Activated naive CD8-positive, alpha-beta T cell (primary cell): Measurements from ENCODE around the gene RNF34.
"Not testable (repeated sequence)": the region's sequence is repeated elsewhere in the genome, so short reads cannot be mapped to it uniquely, and the experiment has no call there.

Experiments
- H3K27ac Mint-ChIP-seq: one replicate; pipeline ENCODE4 v1.8.0; 2021; ENCODE audit warnings: mixed read lengths
- H3K27me3 Mint-ChIP-seq: one replicate; pipeline ENCODE4 v1.8.0; 2021; ENCODE audit warnings: mixed read lengths
- H3K36me3 Mint-ChIP-seq: one replicate; pipeline ENCODE4 v1.8.0; 2021; ENCODE audit warnings: mixed read lengths
- H3K4me1 Mint-ChIP-seq: one replicate; pipeline ENCODE4 v1.8.0; 2021; ENCODE audit warnings: low read depth, mixed read lengths
- H3K4me3 Mint-ChIP-seq: one replicate; pipeline ENCODE4 v1.8.0; 2021; ENCODE audit warnings: mild to moderate bottlenecking, mixed read lengths
- H3K9me3 Mint-ChIP-seq: one replicate; pipeline ENCODE4 v1.8.0; 2021; ENCODE audit warnings: low read depth, mixed read lengths

RNF34 gene, protein sequence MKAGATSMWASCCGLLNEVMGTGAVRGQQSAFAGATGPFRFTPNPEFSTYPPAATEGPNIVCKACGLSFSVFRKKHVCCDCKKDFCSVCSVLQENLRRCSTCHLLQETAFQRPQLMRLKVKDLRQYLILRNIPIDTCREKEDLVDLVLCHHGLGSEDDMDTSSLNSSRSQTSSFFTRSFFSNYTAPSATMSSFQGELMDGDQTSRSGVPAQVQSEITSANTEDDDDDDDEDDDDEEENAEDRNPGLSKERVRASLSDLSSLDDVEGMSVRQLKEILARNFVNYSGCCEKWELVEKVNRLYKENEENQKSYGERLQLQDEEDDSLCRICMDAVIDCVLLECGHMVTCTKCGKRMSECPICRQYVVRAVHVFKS

DNA sequence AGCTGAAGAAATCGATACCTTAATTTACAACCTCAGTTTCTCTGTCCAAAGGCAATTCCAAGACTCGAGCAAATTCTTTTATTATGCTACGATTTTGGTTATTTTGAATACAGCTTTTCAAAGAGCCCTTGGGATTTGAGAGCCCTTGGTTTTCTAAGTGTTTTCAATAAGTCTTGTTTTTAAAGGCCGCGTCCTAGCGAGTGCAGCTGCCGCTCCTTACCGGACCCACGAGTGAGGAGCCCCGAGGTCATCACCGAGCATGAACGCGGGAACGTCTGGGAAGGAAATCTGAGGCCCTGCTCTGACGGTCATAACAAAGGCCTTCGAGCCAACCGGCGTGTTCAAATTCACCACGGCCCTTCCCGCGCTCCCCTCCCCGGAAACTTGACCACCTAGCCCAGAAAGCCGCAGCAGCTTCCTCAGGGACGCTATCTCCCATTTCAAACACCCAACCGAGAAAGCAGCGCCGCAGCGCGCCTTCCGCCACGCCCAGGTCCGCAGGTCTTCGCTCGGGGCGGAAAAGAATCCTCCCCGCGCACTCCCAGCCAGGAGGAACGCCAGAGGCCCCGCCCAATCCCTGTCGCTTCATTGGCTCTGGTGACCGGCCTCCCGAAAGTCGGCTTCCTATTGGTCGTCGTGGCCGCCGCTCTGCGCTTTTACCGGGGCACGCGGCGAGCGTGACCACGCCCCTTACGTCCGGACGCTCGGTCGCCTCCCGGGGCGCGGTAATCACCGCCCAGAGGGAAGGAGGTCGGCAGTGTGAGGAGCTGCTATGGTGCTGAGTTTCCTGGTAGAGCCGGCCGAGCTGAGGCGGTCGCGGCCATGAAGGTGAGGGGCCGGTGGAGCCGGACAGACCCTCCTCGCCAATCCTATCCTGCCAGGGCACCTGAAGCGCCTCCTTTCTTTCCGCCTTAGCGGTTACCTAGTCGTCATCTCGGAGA is at the start of gene RNF34:
RNF34 (plus strand) TSS at position 728 of the 941 bp plus-strand sequence; CDS start at position 823, 95 bp downstream.
- Mint-ChIP-seq H3K36me3 (no peaks in the 10 kb centered on the region), H3K27ac (peak within 1 kb of the TSS; percentile 98), H3K4me1 (peaks cover 30% of the 10 kb centered on the region), H3K4me3 (peak within 1 kb of the TSS; percentile 94), H3K9me3 (no peaks in the 10 kb centered on the region), H3K27me3 (no peaks in the 10 kb centered on the region)

DNA sequence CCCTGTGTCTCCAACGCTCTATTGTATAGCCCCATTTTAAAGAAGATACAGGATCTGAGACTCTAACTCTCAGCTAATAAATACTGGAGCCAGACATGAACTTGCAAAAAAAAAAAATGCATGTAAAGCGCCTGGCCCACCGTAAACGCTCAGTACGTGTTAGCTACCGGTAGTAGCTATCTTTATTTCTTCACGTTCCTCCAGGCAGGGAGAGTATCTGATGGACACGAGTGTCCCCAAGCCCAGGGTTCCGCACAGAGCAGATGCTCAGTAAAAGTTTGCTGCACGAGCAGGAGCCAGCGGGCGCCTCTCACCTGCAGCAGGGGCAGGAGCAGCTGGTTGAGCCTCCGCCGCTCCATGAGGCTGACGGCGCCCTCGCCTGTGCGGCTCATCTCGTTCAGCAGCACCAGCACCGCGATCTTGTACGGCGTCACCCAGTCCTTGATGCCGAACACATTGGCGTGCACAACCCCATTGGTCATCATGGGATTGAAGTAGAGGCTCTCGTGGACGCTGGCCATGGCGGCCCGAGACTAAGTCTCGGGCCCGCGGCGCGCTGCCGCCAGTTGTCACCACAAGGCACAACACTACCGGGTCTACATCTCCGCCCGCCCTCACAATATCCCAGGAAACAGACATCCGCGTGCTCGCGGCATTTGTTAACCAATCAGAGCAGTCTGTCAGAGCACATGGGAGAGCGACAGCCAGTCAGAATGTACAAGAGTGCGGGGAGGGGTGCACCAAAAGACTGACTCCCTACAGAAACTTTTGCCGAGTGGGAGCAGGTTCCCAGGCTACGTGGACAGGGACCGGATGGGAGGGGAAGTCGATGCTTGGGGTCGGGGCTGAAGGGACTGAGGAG is 47.9 kb upstream of the RNF34 start, which contains the start of gene ANAPC5:
ANAPC5 (minus strand) TSS at position 592 of the 862 bp plus-strand sequence; CDS start at position 521, 71 bp downstream.
- H3K27me3 Mint-ChIP-seq, result no peaks in the 10 kb centered on the region
- H3K27ac Mint-ChIP-seq, result peak within 1 kb of the TSS; percentile 93
- H3K4me1 Mint-ChIP-seq, result peaks cover 39% of the 10 kb centered on the region

DNA sequence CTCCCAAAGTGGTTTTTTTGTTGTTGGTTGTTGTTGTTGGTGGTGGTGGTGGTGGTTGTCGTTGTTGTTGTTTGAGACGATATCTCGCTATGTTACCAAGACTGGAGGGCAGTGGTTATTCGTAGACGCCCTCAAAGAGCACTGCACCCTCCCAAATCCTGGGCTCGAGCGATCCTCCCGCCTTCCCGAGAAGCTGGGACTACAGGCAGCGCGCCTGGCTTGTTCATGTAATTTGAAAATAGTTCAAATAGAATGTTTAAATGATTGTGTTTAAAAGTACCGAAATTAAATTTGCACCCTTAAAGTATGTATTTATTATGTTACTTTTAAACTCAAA is 47.3 kb upstream of the RNF34 start:
- H3K4me1 Mint-ChIP-seq, result peaks cover 35% of the 10 kb centered on the region
- peak overlapping the region; percentile 96 for H3K4me3 Mint-ChIP-seq
- H3K27ac Mint-ChIP-seq, result peak overlapping the region; percentile 93
- no peaks in the 10 kb centered on the region for H3K27me3 Mint-ChIP-seq
- no peaks in the 10 kb centered on the region for H3K9me3 Mint-ChIP-seq
- no peaks in the 10 kb centered on the region for H3K36me3 Mint-ChIP-seq

More for the DNA sequence above, 47.9 kb upstream of the RNF34 start, which contains the start of gene ANAPC5:
- Mint-ChIP-seq H3K36me3 (no peaks in the 10 kb centered on the region), H3K4me3 (peak within 1 kb of the TSS; percentile 96), H3K9me3 (no peaks in the 10 kb centered on the region)

DNA sequence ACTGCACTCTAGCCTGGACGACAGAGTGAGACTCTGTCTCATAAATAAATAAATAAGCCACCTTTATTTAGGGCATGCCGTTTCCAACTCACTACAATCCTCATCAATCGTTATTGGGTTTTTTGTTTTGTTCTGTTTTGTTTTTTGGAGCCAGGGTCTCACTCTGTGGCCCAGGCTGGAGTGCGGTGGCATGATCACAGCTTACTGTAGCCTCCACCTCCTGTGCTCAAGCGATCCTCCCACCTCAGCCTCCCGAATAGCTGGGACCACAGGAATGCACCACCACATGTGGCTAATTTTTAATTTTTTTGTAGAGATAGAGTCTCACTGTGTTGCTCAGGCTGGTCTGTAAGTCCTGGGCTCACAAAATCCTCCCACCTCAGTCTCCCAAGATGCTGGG is 44.1 kb upstream of the RNF34 start:
- peaks cover 13% of the 10 kb centered on the region for H3K4me1 Mint-ChIP-seq
- H3K36me3 Mint-ChIP-seq, result no peaks in the 10 kb centered on the region
- no peaks in the 10 kb centered on the region for H3K9me3 Mint-ChIP-seq
- no peak overlapping the region for H3K4me3 Mint-ChIP-seq
- H3K27me3 Mint-ChIP-seq, result no peaks in the 10 kb centered on the region
- no peak overlapping the region for H3K27ac Mint-ChIP-seq

DNA sequence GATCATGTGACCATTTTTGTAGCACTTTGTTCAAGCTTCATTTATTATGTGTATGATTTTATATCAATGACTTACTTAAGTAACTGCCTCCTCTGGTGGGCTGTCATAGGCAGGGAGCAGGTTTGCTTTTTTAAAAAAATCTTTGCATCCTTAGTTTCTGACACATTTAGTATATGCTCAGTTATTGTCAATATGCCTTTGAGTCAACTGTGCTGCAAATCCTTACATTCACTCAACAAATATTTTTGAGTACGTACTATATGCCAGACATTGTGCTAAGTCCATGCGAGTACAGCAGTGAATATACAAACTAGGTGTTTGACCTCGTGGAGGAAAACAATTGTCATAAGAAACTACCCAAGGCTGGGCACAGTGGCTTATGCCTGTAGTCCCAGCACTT is 43.3 kb upstream of the RNF34 start:
- Mint-ChIP-seq H3K27ac (no peak overlapping the region), H3K4me3 (no peak overlapping the region), H3K27me3 (no peaks in the 10 kb centered on the region), H3K9me3 (no peaks in the 10 kb centered on the region), H3K36me3 (no peaks in the 10 kb centered on the region), H3K4me1 (peaks cover 12% of the 10 kb centered on the region)

DNA sequence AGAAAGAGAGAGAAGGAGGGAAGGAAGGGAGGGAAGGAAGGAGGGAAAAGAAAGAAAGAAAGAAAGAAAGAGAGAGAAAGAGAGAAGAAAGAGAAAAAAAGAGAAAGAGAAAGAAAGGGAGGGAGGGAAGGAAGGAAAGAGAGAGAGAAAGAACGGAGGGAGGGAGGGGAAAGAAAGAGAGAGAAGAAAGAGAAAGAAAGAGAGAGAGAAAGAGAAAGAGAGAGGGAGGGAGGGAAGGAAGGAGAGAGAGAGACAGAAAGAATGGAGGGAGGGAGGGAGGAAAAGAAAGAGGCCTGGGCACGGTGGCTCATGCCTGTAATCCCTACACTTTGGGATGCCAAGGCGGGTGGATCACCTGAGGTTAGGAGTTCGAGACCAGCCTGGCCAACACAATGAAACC is 42.6 kb upstream of the RNF34 start:
- H3K4me3 Mint-ChIP-seq, result no peak overlapping the region
- H3K4me1 Mint-ChIP-seq, result peaks cover 7% of the 10 kb centered on the region
- H3K9me3 Mint-ChIP-seq, result no peaks in the 10 kb centered on the region
- H3K27me3 Mint-ChIP-seq, result no peaks in the 10 kb centered on the region
- H3K36me3 Mint-ChIP-seq, result no peaks in the 10 kb centered on the region
- H3K27ac Mint-ChIP-seq, result no peak overlapping the region

DNA sequence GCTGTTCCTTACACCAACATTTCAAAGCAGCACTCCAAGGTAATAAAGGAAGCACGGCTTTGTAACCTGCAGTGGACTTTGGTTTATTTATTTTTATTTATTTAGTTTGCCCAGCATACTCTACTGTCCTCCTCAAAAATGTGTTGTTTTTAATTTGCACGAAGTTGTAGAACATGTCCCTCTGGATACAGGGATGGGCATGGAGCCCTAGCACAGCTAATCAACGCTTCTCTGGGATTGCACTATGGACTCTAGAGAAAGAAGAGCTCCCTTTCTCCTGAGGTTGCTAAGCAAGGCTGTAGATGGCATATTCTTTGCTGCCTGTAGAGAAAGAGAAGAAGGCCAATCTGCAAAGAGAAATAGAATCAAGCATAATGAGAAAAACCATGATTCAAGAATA is 41.8 kb upstream of the RNF34 start:
- Mint-ChIP-seq H3K27ac (no peak overlapping the region), H3K4me1 (peaks cover 1% of the 10 kb centered on the region), H3K27me3 (no peaks in the 10 kb centered on the region), H3K36me3 (no peaks in the 10 kb centered on the region), H3K9me3 (no peaks in the 10 kb centered on the region), H3K4me3 (no peak overlapping the region)

DNA sequence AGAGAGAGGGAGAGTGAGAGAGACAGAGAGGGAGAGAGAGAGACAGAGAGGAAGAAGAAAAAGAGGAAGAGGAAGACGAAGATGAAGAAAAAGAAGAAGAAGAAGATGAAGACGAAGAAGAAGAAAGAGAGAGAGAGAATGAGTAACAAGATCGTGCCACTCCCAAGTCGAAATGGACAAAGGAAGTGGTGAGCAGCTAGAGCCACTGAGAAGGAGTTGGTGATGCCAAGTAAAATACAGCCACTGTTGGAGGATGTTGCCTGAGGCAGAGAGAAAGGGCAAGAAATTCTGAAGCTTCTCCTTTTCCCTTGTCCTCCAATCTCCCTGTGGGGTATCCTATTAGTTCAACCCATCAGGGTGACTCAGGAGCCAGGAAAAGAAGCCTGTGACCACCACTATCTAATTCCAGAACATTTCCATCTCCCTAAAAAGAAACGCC is 35.2 kb upstream of the RNF34 start:
- Mint-ChIP-seq H3K9me3 (no peaks in the 10 kb centered on the region), H3K4me1 (no peaks in the 10 kb centered on the region), H3K4me3 (no peak overlapping the region), H3K36me3 (no peaks in the 10 kb centered on the region), H3K27ac (no peak overlapping the region), H3K27me3 (peaks cover 6% of the 10 kb centered on the region)

DNA sequence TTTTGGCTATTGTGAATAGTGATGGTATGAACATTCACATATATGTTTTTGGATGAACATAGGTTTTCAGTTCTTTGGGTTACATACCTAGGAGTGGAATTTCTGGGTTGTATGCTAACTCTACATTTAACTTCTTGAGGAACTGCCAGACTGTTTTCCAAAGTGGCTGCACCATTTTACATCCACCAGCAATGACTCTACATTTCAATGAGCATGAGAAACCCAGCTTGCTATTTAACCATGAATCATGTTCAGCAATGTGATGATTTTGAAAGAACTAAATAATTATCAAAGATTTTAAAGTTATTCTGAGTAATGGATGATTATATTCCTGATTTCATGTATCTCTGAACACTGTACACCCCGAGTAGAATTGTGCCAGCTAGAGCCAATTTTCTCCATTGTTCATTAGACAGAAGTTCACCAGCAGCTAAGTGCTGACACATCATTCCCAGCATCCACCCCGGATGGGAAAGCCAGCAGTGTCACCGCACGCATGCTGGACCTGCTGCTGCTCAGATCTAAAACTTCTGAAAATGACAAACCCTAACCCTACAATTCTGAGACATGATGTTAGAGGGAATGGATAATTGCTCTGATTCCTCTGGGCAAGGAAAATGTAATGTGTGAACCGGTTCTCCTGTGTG is 34.4 kb upstream of the RNF34 start:
- H3K4me1 Mint-ChIP-seq, result no peaks in the 10 kb centered on the region
- H3K27ac Mint-ChIP-seq, result no peak overlapping the region
- H3K27me3 Mint-ChIP-seq, result peaks cover 6% of the 10 kb centered on the region
- no peaks in the 10 kb centered on the region for H3K36me3 Mint-ChIP-seq
- H3K4me3 Mint-ChIP-seq, result no peak overlapping the region
- H3K9me3 Mint-ChIP-seq, result no peaks in the 10 kb centered on the region

DNA sequence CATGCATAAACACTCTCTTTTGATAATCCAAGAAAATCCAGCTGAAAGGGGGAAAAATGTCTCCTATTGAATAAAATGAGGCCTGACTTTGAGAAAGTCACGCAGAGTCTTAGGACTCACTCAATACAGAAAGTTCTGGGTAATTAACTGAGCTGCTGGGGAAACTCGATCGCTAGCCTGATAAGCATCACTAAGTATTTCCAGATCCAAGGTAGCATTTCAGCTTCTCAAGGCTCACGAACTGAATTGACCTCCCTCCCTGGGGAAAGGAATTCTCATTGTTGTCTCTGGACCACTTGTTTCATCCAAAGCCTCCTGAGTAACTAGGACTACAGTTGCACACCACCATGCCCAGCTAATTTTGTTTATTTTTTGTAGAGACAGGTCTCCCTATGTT is 33.9 kb upstream of the RNF34 start:
- Mint-ChIP-seq H3K27ac (no peak overlapping the region), H3K36me3 (no peaks in the 10 kb centered on the region), H3K27me3 (peaks cover 6% of the 10 kb centered on the region), H3K9me3 (no peaks in the 10 kb centered on the region), H3K4me3 (no peak overlapping the region), H3K4me1 (no peaks in the 10 kb centered on the region)

DNA sequence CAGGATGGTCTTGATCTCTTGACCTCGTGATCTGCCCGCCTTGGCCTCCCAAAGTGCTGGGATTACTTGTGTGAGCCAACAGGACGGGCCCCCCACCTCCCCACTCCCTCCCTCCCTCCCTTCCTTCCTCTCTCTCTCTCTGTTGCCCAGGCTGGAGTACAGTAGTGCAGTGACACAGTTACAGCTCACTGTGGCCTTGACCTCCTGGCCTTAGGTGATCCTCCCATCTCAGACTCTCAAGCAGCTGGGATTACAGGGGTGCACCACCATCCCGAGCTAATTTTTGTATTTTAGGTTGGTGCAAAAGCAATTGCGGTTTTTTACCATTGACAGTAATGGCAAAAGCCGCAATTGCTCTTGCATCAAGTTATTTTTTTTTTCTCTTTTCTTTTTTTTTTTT is 28.5 kb upstream of the RNF34 start:
- no peak overlapping the region for H3K4me3 Mint-ChIP-seq
- H3K4me1 Mint-ChIP-seq, result no peaks in the 10 kb centered on the region
- H3K27ac Mint-ChIP-seq, result no peak overlapping the region
- H3K36me3 Mint-ChIP-seq, result no peaks in the 10 kb centered on the region
- H3K27me3 Mint-ChIP-seq, result peaks cover 4% of the 10 kb centered on the region
- no peaks in the 10 kb centered on the region for H3K9me3 Mint-ChIP-seq

DNA sequence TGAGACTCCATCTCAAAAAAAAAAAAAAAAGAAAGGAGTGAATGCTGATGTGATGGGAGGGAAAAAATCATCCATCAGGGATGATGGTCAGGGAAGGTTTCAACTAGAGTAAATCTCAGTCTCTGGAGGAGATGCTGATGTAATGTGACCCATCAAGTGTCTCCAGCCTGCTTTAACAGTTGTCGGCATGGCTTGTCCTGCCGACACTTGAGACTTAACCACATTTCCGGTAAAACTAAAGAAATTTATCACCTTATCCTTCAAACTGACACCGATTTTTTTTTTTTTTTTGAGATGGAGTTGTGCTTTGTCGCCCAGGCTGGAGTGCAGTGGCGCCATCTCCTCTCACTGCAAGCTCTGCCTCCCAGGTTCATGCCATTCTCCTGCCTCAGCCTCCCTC is 26.2 kb upstream of the RNF34 start:
- no peak overlapping the region for H3K27ac Mint-ChIP-seq
- no peak overlapping the region for H3K4me3 Mint-ChIP-seq
- no peaks in the 10 kb centered on the region for H3K4me1 Mint-ChIP-seq
- peaks cover 4% of the 10 kb centered on the region for H3K27me3 Mint-ChIP-seq
- no peaks in the 10 kb centered on the region for H3K9me3 Mint-ChIP-seq
- no peaks in the 10 kb centered on the region for H3K36me3 Mint-ChIP-seq

DNA sequence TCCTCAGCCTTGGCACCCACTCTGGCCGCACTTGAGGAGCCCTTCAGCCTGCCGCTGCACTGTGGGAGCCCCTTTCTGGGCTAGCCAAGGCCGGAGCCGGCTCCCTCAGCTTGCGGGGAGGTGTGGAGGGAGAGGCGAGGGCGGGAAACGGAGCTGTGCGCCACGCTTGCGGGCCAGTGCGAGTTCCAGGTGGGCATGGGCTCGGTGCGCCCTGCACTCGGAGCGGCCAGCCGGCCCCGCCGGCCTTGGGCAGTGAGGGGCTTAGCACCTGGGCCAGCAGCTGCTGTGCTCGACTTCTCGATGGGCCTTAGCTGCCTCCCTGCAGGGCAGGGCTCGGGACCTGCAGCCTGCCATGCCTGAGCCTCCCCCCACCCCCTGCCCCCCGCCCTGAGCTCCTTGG is 25.6 kb upstream of the RNF34 start:
- H3K27ac Mint-ChIP-seq, H3K9me3 Mint-ChIP-seq, H3K36me3 Mint-ChIP-seq, H3K4me3 Mint-ChIP-seq, H3K27me3 Mint-ChIP-seq, H3K4me1 Mint-ChIP-seq: not testable (repeated sequence)

DNA sequence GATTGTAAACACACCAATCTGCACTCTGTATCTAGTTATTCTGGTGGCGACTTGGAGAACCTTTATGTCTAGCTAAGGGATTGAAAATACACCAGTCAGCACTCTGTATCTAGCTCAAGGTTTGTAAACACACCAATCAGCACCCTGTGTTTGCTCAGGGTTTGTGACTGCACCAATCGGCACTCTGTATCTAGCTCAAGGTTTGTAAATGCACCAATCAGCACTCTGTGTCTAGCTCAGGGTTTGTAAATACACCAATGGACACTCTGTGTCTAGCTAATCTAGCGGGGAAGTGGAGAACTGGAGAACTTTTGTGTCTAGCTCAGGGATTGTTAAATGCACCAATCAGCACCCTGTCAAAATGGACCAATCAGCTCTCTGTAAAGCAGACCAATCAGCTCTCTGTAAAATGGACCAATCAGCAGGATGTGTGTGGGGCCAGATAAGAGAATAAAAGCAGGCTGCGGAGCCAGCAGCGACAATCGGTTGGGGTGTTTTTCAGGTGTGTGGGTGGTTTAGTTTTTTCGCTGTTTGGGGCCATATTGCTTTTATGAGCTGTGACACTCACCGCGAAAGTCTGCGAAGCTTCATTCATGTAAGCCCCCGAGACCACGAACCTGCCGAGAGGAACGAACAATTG is 24.9 kb upstream of the RNF34 start:
- H3K4me1 Mint-ChIP-seq, H3K27me3 Mint-ChIP-seq, H3K36me3 Mint-ChIP-seq, H3K27ac Mint-ChIP-seq, H3K9me3 Mint-ChIP-seq, H3K4me3 Mint-ChIP-seq: not testable (repeated sequence)
